Keratinocyte (primary cell): ENCODE measurements around the gene ATP11A. TPM values are rescaled to one million over a fixed set of nuclear protein-coding genes. Genes with fewer than 3 reads are reported as not detected.

Experiments
- DNase-seq: peaks from one replicate; pipeline ENCODE4 v3.0.0-alpha.2; 2011; ENCODE audit warnings: low read depth, missing footprints, low spot score
- FAIRE-seq: peaks from 2 replicates; lab custom pipeline; 2011; peaks lifted over from hg19 to GRCh38; lab: Jason Lieb, UNC
- H2AFZ ChIP-seq: 2 replicates; pipeline ENCODE4 v1.6.0; 2012; ENCODE audit warnings: low read length, control low read depth, inconsistent platforms; ENCODE audit not compliant: control insufficient read depth
- H3K27ac ChIP-seq: 2 replicates; pipeline ENCODE4 v1.5.1; 2011; ENCODE audit warnings: low read length; ENCODE audit not compliant: control insufficient read depth, insufficient read depth
- H3K27me3 ChIP-seq: 3 replicates; pipeline ENCODE4 v1.6.0; 2011; ENCODE audit warnings: low read length; ENCODE audit not compliant: control insufficient read depth, insufficient read depth; ENCODE audit errors: extremely low read depth
- H3K36me3 ChIP-seq, 2 experiments: 2 replicates in 1 of 2; 3 replicates in 1 of 2; pipeline ENCODE4 v1.5.1; 2011; ENCODE audit warnings: low read length in 2 of 2, mild to moderate bottlenecking in 1 of 2; ENCODE audit not compliant: control insufficient read depth in 2 of 2, insufficient read depth in 2 of 2; ENCODE audit errors: extremely low read depth in 1 of 2
- H3K4me1 ChIP-seq: 3 replicates; pipeline ENCODE4 v1.5.1; 2011; ENCODE audit warnings: low read length; ENCODE audit not compliant: control insufficient read depth, insufficient read depth; ENCODE audit errors: extremely low read depth
- H3K4me2 ChIP-seq: 3 replicates; pipeline ENCODE4 v1.6.0; 2011; ENCODE audit warnings: low read depth, low read length; ENCODE audit not compliant: control insufficient read depth, insufficient read depth; ENCODE audit errors: extremely low read depth
- H3K4me3 ChIP-seq, 3 experiments: fragments of 200-600 bp in 1 of 3; sonication (generic) in 1 of 3; 2 replicates in 2 of 3; 3 replicates in 1 of 3; pipeline ENCODE4 v1.5.1; 2011 to 2016; ENCODE audit warnings: low read length in 3 of 3, mild to moderate bottlenecking in 3 of 3, control low read depth in 2 of 3, inconsistent platforms in 1 of 3, low read depth in 1 of 3, mixed read lengths in 1 of 3, mixed run types in 1 of 3, moderate library complexity in 1 of 3; ENCODE audit not compliant: control insufficient read depth in 2 of 3, insufficient read depth in 2 of 3; ENCODE audit errors: extremely low read depth in 1 of 3
- H3K79me2 ChIP-seq: 2 replicates; pipeline ENCODE4 v1.6.0; 2012; ENCODE audit warnings: low read length; ENCODE audit not compliant: control insufficient read depth, insufficient read depth
- H3K9ac ChIP-seq: 3 replicates; pipeline ENCODE4 v1.6.0; 2011; ENCODE audit warnings: low read length; ENCODE audit not compliant: control insufficient read depth, insufficient read depth; ENCODE audit errors: extremely low read depth
- H3K9me1 ChIP-seq: 3 replicates; pipeline ENCODE4 v1.6.0; 2011; ENCODE audit warnings: low read length; ENCODE audit not compliant: control insufficient read depth, insufficient read depth; ENCODE audit errors: extremely low read depth
- H3K9me3 ChIP-seq: 2 replicates; pipeline ENCODE4 v1.5.1; 2012; ENCODE audit warnings: low read depth, low read length; ENCODE audit not compliant: control insufficient read depth
- H4K20me1 ChIP-seq: 3 replicates; pipeline ENCODE4 v1.6.0; 2011; ENCODE audit warnings: low read length; ENCODE audit not compliant: control insufficient read depth, insufficient read depth; ENCODE audit errors: extremely low read depth
- CTCF ChIP-seq, 3 experiments: IDR thresholded peaks in 1 of 3; conservative IDR thresholded peaks in 1 of 3; optimal IDR thresholded peaks in 1 of 3; 2 replicates in 2 of 3; 3 replicates in 1 of 3; pipeline versions ENCODE3 to v1.5.1; 2011; ENCODE audit warnings: low read length in 3 of 3, mild to moderate bottlenecking in 3 of 3, moderate library complexity in 2 of 3, control low read depth in 1 of 3, inconsistent platforms in 1 of 3; ENCODE audit not compliant: insufficient read depth in 2 of 3; ENCODE audit errors: extremely low read depth in 1 of 3
- EZH2 ChIP-seq: IDR thresholded peaks from one replicate; pipeline ENCODE4 v1.6.1; 2012; ENCODE audit warnings: inconsistent platforms, mild to moderate bottlenecking, low read length, moderate library complexity
- dilution Hi-C: fragments of 300-500 bp; cut with MboI; formaldehyde crosslinking; loops from one replicate; pipeline ENCODE4 v1.7.0; 2020; ENCODE audit warnings: low sequenced_read_pairs; ENCODE audit not compliant: extremely low pct_ligation_motif_present
- polyA plus RNA-seq, 5 experiments: library from polyadenylated mRNA; depleted of rRNA in 3 of 5; stranded (reverse) in 3 of 5; stranded (forward) in 1 of 5; unstranded in 1 of 5; fragments of >200 nt; gene quantifications; 1 replicate in 1 of 5; 2 replicates in 3 of 5; 3 replicates in 1 of 5; pipeline versions ENCODE4 v1.2.1 to v1.2.3, GENCODE V29; 2011 to 2012; ENCODE audit warnings: missing spikeins in 2 of 5, low read depth in 1 of 5, low replicate concordance in 1 of 5

The ATP11A gene
- polyA plus RNA-seq, 1 donor (not counting 4 experiments of a cell fraction or from before 2014, with no cell fraction given): 4.3 TPM

GRCh38 chr13:112833551-112834257 is 143.9 kb downstream of the ATP11A start:
- no peak overlapping the region for H3K27ac ChIP-seq
- no peak overlapping the region for H2AFZ ChIP-seq
- DNase-seq (no peak), FAIRE-seq (no peak)
- TF ChIP-seq CTCF (optimal IDR thresholded peaks at IDR 0.05 in 1 of 3, IDR thresholded peaks at IDR 0.05 in 1 of 3, conservative IDR thresholded peaks at IDR 0.05 in 1 of 3; ENCODE audit: extremely low read depth in 1 of 3, insufficient read depth in 2 of 3, low read length in 3 of 3) (no peak), EZH2 (no peak)
- H3K9me3 ChIP-seq: no peaks in the 10 kb centered on the region
- H3K79me2 ChIP-seq: no peaks in the 10 kb centered on the region
- dilution Hi-C loops: no loop called here
- H3K36me3 ChIP-seq: peaks cover 2 to 20% of the 10 kb centered on the region in 2 experiments
- H4K20me1 ChIP-seq: no peaks in the 10 kb centered on the region
- no peak overlapping the region for H3K4me3 ChIP-seq
- H3K27me3 ChIP-seq: no peaks in the 10 kb centered on the region
- H3K4me2 ChIP-seq: no peak overlapping the region
- H3K9me1 ChIP-seq: no peaks in the 10 kb centered on the region
- H3K4me1 ChIP-seq: no peaks in the 10 kb centered on the region
- H3K9ac ChIP-seq: no peak overlapping the region

- Histone ChIP-seq H3K9me3 (no peaks in the 10 kb centered on the region), H4K20me1 (no peaks in the 10 kb centered on the region)
- dilution Hi-C loops: no loop called here
Observed at GRCh38 chr13:112835344-112835743, 145.5 kb downstream of the ATP11A start.

More at GRCh38 chr13:112835344-112835743, 145.5 kb downstream of the ATP11A start:
- TF ChIP-seq EZH2: no peak
- no peak for TF ChIP-seq CTCF (optimal IDR thresholded peaks at IDR 0.05 in 1 of 3, IDR thresholded peaks at IDR 0.05 in 1 of 3, conservative IDR thresholded peaks at IDR 0.05 in 1 of 3; ENCODE audit: extremely low read depth in 1 of 3, insufficient read depth in 2 of 3, low read length in 3 of 3)
- H3K4me1 ChIP-seq: no peaks in the 10 kb centered on the region
- peaks cover 2 to 17% of the 10 kb centered on the region in 2 experiments for H3K36me3 ChIP-seq
- no peak overlapping the region for H3K9ac ChIP-seq
- no peak overlapping the region for H3K4me2 ChIP-seq
- no peaks in the 10 kb centered on the region for H3K27me3 ChIP-seq
- H3K9me1 ChIP-seq: no peaks in the 10 kb centered on the region
- H3K79me2 ChIP-seq: no peaks in the 10 kb centered on the region
- no peak for FAIRE-seq
- H3K27ac ChIP-seq: no peak overlapping the region
- no peak for DNase-seq
- no peak overlapping the region for H2AFZ ChIP-seq
- H3K4me3 ChIP-seq: no peak overlapping the region
